ENCODE measurements around the gene FRMPD4. TPM values are rescaled to one million over a fixed set of nuclear protein-coding genes. Genes with fewer than 3 reads are reported as not detected.

Gene FRMPD4
- total RNA-seq, 2 donors from 2014 or later, result not detected

- Mint-ChIP-seq H3K27me3 (no peaks in the 10 kb centered on the region), H3K4me3 (no peak overlapping the region), H3K9me3 (no peaks in the 10 kb centered on the region), H3K4me1 (no peaks in the 10 kb centered on the region), H3K36me3 (ENCODE audit: low read depth) (no peaks in the 10 kb centered on the region), H3K27ac (no peak overlapping the region)
- no peak for ATAC-seq (replicated peaks)
Measured at GRCh38 chrX:12379671-12380070, 241.4 kb downstream of the FRMPD4 start.

GRCh38 chrX:12383196-12383595, 244.9 kb downstream of the FRMPD4 start:
- H3K4me3 Mint-ChIP-seq, result no peak overlapping the region
- H3K36me3 Mint-ChIP-seq (ENCODE audit: low read depth), result no peaks in the 10 kb centered on the region
- no peak overlapping the region for H3K27ac Mint-ChIP-seq
- no peaks in the 10 kb centered on the region for H3K4me1 Mint-ChIP-seq
- H3K27me3 Mint-ChIP-seq, result no peaks in the 10 kb centered on the region
- ATAC-seq (replicated peaks), result no peak
- no peaks in the 10 kb centered on the region for H3K9me3 Mint-ChIP-seq

GRCh38 chrX:12390301-12390700, 252.0 kb downstream of the FRMPD4 start:
- Mint-ChIP-seq H3K36me3 (ENCODE audit: low read depth) (no peaks in the 10 kb centered on the region), H3K27me3 (no peaks in the 10 kb centered on the region), H3K27ac (no peak overlapping the region), H3K9me3 (no peaks in the 10 kb centered on the region), H3K4me3 (no peak overlapping the region), H3K4me1 (no peaks in the 10 kb centered on the region)
- no peak for ATAC-seq (replicated peaks)

- no peak overlapping the region for H3K4me3 Mint-ChIP-seq
- no peak overlapping the region for H3K27ac Mint-ChIP-seq
- no peaks in the 10 kb centered on the region for H3K27me3 Mint-ChIP-seq
- no peaks in the 10 kb centered on the region for H3K36me3 Mint-ChIP-seq (ENCODE audit: low read depth)
- no peaks in the 10 kb centered on the region for H3K4me1 Mint-ChIP-seq
- no peaks in the 10 kb centered on the region for H3K9me3 Mint-ChIP-seq
- ATAC-seq (replicated peaks), result no peak
Measured at GRCh38 chrX:12396584-12396983, 258.3 kb downstream of the FRMPD4 start.

GRCh38 chrX:12400218-12400617, 261.9 kb downstream of the FRMPD4 start:
- Mint-ChIP-seq H3K27ac (no peak overlapping the region), H3K36me3 (ENCODE audit: low read depth) (no peaks in the 10 kb centered on the region), H3K27me3 (no peaks in the 10 kb centered on the region), H3K4me1 (no peaks in the 10 kb centered on the region), H3K9me3 (no peaks in the 10 kb centered on the region), H3K4me3 (no peak overlapping the region)
- ATAC-seq (replicated peaks), result no peak

GRCh38 chrX:12401252-12401651, 263.0 kb downstream of the FRMPD4 start:
- no peaks in the 10 kb centered on the region for H3K36me3 Mint-ChIP-seq (ENCODE audit: low read depth)
- no peaks in the 10 kb centered on the region for H3K27me3 Mint-ChIP-seq
- H3K4me3 Mint-ChIP-seq, result no peak overlapping the region
- no peak for ATAC-seq (replicated peaks)
- no peaks in the 10 kb centered on the region for H3K4me1 Mint-ChIP-seq
- H3K27ac Mint-ChIP-seq, result no peak overlapping the region
- H3K9me3 Mint-ChIP-seq, result no peaks in the 10 kb centered on the region

- Mint-ChIP-seq H3K27me3 (no peaks in the 10 kb centered on the region), H3K9me3 (no peaks in the 10 kb centered on the region), H3K4me1 (no peaks in the 10 kb centered on the region), H3K27ac (no peak overlapping the region), H3K36me3 (ENCODE audit: low read depth) (no peaks in the 10 kb centered on the region), H3K4me3 (no peak overlapping the region)
- no peak for ATAC-seq (replicated peaks)
Measured at GRCh38 chrX:12403474-12404082, 265.3 kb downstream of the FRMPD4 start.

- Mint-ChIP-seq H3K27me3 (no peaks in the 10 kb centered on the region), H3K36me3 (ENCODE audit: low read depth) (no peaks in the 10 kb centered on the region), H3K27ac (no peak overlapping the region), H3K4me3 (no peak overlapping the region), H3K4me1 (no peaks in the 10 kb centered on the region), H3K9me3 (no peaks in the 10 kb centered on the region)
- ATAC-seq (replicated peaks), result no peak
Measured at GRCh38 chrX:12405306-12405705, 267.0 kb downstream of the FRMPD4 start.

GRCh38 chrX:12410523-12410922, 272.2 kb downstream of the FRMPD4 start:
- Mint-ChIP-seq H3K27me3 (no peaks in the 10 kb centered on the region), H3K36me3 (ENCODE audit: low read depth) (no peaks in the 10 kb centered on the region), H3K4me3 (no peak overlapping the region), H3K27ac (no peak overlapping the region), H3K4me1 (no peaks in the 10 kb centered on the region), H3K9me3 (no peaks in the 10 kb centered on the region)
- ATAC-seq (replicated peaks), result no peak

- H3K9me3 Mint-ChIP-seq, result no peaks in the 10 kb centered on the region
- no peaks in the 10 kb centered on the region for H3K4me1 Mint-ChIP-seq
- no peak overlapping the region for H3K4me3 Mint-ChIP-seq
- H3K27ac Mint-ChIP-seq, result no peak overlapping the region
- H3K27me3 Mint-ChIP-seq, result no peaks in the 10 kb centered on the region
- ATAC-seq (replicated peaks), result no peak
- no peaks in the 10 kb centered on the region for H3K36me3 Mint-ChIP-seq (ENCODE audit: low read depth)
Measured at GRCh38 chrX:12411831-12412230, 273.6 kb downstream of the FRMPD4 start.

GRCh38 chrX:12412561-12412960, 274.3 kb downstream of the FRMPD4 start:
- no peak overlapping the region for H3K27ac Mint-ChIP-seq
- no peaks in the 10 kb centered on the region for H3K9me3 Mint-ChIP-seq
- ATAC-seq (replicated peaks), result no peak
- H3K36me3 Mint-ChIP-seq (ENCODE audit: low read depth), result no peaks in the 10 kb centered on the region
- H3K27me3 Mint-ChIP-seq, result no peaks in the 10 kb centered on the region
- H3K4me1 Mint-ChIP-seq, result no peaks in the 10 kb centered on the region
- H3K4me3 Mint-ChIP-seq, result no peak overlapping the region

- H3K36me3 Mint-ChIP-seq (ENCODE audit: low read depth), result no peaks in the 10 kb centered on the region
- no peak overlapping the region for H3K4me3 Mint-ChIP-seq
- H3K27me3 Mint-ChIP-seq, result no peaks in the 10 kb centered on the region
- H3K27ac Mint-ChIP-seq, result no peak overlapping the region
- no peaks in the 10 kb centered on the region for H3K9me3 Mint-ChIP-seq
- no peaks in the 10 kb centered on the region for H3K4me1 Mint-ChIP-seq
- no peak for ATAC-seq (replicated peaks)
Measured at GRCh38 chrX:12419591-12419990, 281.3 kb downstream of the FRMPD4 start.

- Mint-ChIP-seq H3K4me1 (no peaks in the 10 kb centered on the region), H3K36me3 (ENCODE audit: low read depth) (no peaks in the 10 kb centered on the region), H3K9me3 (no peaks in the 10 kb centered on the region), H3K4me3 (no peak overlapping the region), H3K27ac (no peak overlapping the region), H3K27me3 (no peaks in the 10 kb centered on the region)
- no peak for ATAC-seq (replicated peaks)
Measured at GRCh38 chrX:12421918-12422317, 283.6 kb downstream of the FRMPD4 start.

GRCh38 chrX:12423346-12423745, 285.1 kb downstream of the FRMPD4 start:
- Mint-ChIP-seq H3K36me3 (ENCODE audit: low read depth) (no peaks in the 10 kb centered on the region), H3K27me3 (no peaks in the 10 kb centered on the region), H3K4me3 (no peak overlapping the region), H3K27ac (no peak overlapping the region), H3K9me3 (no peaks in the 10 kb centered on the region), H3K4me1 (no peaks in the 10 kb centered on the region)
- ATAC-seq (replicated peaks), result no peak

GRCh38 chrX:12425496-12425895, 287.2 kb downstream of the FRMPD4 start:
- no peaks in the 10 kb centered on the region for H3K27me3 Mint-ChIP-seq
- H3K4me3 Mint-ChIP-seq, result no peak overlapping the region
- no peak for ATAC-seq (replicated peaks)
- H3K9me3 Mint-ChIP-seq, result no peaks in the 10 kb centered on the region
- H3K27ac Mint-ChIP-seq, result no peak overlapping the region
- no peaks in the 10 kb centered on the region for H3K4me1 Mint-ChIP-seq
- no peaks in the 10 kb centered on the region for H3K36me3 Mint-ChIP-seq (ENCODE audit: low read depth)

- Mint-ChIP-seq H3K4me1 (no peaks in the 10 kb centered on the region), H3K4me3 (no peak overlapping the region), H3K36me3 (ENCODE audit: low read depth) (no peaks in the 10 kb centered on the region), H3K27me3 (no peaks in the 10 kb centered on the region), H3K27ac (no peak overlapping the region), H3K9me3 (no peaks in the 10 kb centered on the region)
- no peak for ATAC-seq (replicated peaks)
Measured at GRCh38 chrX:12426420-12426819, 288.1 kb downstream of the FRMPD4 start.

Data from activated T-helper 17 cell treated with anti-CD3 and anti-CD28 coated beads, Interleukin-2, amount 50 U/mL, for 72 hours (primary cell).